Stimulated activated CD4-positive, alpha-beta T cell treated with anti-CD3 and anti-CD28 coated beads, Interleukin-4, amount 100 ng/mL, for 1 hour (primary cell): ENCODE data around the gene ZNF559.
"Not testable (repeated sequence)": the region's sequence is repeated elsewhere in the genome, so short reads cannot be mapped to it uniquely, and the experiment has no call there.

Experiments
- DNase-seq: peaks from one replicate; pipeline ENCODE4 v3.0.0-alpha.2; 2020

Gene ZNF559

GRCh38 chr19:9323919-9324583 lies at the start of gene ZNF559:
TSS of gene ZNF559 (plus strand) at chr19:9324179. CDS start at chr19:9338550, 14,371 bp downstream.
- DNase-seq, result peak; percentile 96

- DNase-seq, result peak; percentile 16
Observed at GRCh38 chr19:9283485-9283884, 40.5 kb upstream of the ZNF559 start.

GRCh38 chr19:9289231-9289884 lies 34.6 kb upstream of the ZNF559 start:
- no peak for DNase-seq

DNA sequence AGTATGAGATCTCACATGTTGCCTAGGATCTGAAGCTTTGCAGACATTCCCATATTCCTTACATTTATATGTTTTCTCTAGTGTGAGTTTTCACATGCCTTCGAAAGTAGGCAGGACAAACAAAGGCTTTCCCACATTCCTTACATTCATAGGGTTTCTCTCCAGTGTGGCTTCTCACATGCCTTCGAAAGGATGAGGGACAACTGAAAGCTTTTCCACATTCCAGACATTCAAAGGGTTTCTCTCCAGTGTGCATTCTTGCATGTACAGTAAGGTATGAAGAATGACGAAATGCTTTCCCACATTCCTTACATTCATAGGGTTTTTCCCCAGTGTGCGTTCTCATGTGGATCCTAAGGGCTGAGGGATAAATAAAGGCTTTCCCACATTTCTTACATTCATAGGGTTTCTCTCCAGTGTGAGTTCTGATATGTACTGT lies 28.5 kb upstream of the ZNF559 start:
- no peak for DNase-seq

GRCh38 chr19:9296336-9296735 lies 27.6 kb upstream of the ZNF559 start:
- no peak for DNase-seq

- no peak for DNase-seq
Observed at GRCh38 chr19:9306443-9306842, 17.5 kb upstream of the ZNF559 start.

DNA sequence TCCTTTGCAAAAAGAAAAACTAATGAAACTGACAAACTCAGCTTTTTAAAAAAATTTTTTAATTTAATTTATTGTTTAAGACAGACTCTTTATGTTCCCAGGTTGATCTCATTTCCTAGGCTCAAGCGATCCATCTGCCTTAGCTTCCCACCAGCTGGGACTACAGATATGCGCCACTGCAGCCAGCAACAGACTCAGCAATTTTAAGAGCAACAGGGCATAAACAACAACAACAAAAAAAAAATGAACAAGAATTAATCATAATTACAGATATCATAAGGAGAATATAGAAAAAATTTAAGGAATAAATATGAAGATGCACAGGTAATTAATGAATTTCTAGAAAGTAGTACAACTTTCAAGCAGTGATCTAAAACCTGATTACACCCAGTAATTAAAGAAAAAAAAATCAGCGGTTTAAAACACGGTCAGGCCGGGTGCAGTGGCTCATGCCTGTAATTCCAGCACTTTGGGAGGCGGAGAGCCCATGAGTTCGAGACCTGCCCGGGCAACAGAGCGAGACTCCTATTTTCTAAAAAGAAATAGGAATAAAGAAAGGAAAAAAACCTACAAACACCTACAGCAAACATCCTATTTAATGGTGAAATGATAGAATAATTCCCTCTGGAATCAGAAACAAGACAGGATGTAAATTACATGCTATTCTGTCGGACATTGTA lies 15.7 kb upstream of the ZNF559 start:
- DNase-seq, result no peak

GRCh38 chr19:9309139-9309973 lies 14.6 kb upstream of the ZNF559 start, which contains the start of gene ZNF699:
TSS of gene ZNF699 (minus strand) at chr19:9309838. CDS start at chr19:9305119, 4,719 bp downstream.
- peak; percentile 99 for DNase-seq

GRCh38 chr19:9309974-9310446 lies 14.0 kb upstream of the ZNF559 start:
- DNase-seq, result peak; percentile 83

- no peak for DNase-seq
Observed at GRCh38 chr19:9313756-9314155, 10.2 kb upstream of the ZNF559 start.

DNA sequence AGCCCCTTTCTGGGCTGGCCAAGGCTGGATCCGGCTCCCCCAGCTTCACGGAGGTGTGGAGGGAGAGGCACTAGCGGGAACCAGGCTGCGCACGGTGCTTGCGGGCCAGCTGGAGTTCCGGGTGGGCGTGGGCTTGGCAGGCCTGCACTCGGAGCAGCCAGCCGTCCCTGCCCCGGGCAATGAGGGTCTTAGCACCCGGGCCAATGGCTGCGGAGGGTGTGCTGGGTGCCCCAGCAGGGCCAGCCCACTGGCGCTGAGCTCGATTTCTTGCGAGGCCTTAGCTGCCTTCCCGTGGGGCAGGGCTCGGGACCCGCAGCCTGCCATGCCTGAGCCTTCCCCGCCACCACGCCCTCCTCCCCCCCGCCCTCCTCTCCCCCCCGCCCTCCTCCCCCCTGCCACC lies 2.6 kb upstream of the ZNF559 start:
- DNase-seq, result no peak

- not testable (repeated sequence) for DNase-seq
Observed at GRCh38 chr19:9321756-9322155, 2.2 kb upstream of the ZNF559 start.

GRCh38 chr19:9322201-9322600 lies 1.8 kb upstream of the ZNF559 start:
- DNase-seq, result not testable (repeated sequence)

- no peak for DNase-seq
Observed at GRCh38 chr19:9323557-9323918, 441 bp upstream of the ZNF559 start.

DNA sequence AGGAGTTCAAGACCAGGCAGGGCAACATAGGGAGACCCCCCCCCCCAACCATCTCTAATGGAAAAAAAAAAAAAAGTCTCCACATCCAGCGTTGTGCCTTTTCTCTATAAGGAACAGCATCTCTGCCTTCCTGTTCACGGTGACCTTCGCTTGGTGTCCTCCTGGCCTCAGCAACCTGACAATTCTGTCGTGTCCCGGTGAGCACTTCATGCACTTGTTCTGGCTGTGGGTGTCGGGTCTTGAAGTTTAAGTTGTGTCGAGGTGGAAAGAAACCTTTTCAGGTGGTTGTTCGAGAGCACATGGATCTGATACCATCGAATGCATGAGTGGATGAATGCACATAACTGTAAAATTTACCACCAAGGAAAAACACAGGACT lies 594 bp downstream of the ZNF559 start:
- DNase-seq, result no peak

DNA sequence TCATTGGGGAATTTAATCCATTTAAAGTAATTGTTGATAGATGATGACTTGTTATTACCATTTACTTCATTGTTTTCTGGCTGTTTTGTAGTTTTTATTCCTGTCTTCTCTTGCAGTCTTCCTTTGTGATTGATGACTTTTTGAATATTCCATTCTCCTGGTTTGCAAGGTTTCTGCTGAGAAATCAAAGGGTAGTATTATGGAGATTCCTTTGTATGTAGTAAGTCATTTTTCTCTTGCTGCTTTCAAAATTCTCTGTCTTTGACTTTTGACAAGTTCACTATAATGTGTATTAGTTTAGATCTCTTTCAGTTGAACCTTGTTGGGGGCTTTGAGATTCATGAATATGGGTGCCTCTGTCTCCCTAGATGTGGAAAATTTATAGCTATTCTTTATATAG lies 6.0 kb downstream of the ZNF559 start:
- DNase-seq, result no peak

- no peak for DNase-seq
Observed at GRCh38 chr19:9342610-9343304, 18.8 kb downstream of the ZNF559 start.

DNA sequence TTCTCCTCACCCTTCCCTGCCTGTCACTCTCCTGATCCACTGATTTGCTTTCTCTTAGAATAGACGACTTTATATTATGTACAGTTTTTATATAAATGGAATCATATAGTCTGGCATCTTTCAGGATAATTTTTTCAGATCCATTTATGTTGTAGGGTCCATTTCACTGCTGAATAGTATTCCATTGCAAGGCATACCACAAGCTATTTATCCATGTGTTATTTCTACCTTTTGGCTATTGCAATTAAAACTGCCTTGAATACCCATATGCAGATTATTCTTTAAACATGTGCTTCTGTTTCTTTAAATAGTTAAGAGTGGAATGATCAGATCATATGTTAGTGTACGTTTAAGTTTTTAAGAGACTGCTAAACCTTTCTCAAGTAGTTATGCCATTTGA lies 21.0 kb downstream of the ZNF559 start:
- no peak for DNase-seq

GRCh38 chr19:9348253-9348652 lies 24.3 kb downstream of the ZNF559 start:
- DNase-seq, result no peak

DNA sequence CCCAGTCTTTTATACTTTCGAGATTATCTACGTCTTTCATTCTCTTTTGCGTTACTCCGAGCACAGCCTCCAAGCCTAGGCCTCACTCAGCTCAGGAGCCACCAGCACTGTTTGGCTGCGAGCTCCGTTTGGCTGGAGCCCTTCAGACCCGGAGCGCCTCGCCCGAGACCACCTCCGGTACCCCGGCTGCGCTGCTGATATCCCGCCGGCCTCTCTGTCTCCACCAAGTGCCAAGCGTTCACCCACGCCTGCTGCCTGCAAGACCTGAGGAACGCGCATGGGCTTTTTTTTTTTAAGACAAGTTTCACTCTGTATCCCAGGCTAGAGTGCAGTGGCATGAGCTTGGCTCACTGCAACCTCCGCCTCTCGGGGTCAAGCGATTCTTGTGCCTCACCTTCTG lies 24.7 kb downstream of the ZNF559 start:
- DNase-seq, result no peak

GRCh38 chr19:9352505-9352904 lies 28.5 kb downstream of the ZNF559 start:
- DNase-seq, result no peak

DNA sequence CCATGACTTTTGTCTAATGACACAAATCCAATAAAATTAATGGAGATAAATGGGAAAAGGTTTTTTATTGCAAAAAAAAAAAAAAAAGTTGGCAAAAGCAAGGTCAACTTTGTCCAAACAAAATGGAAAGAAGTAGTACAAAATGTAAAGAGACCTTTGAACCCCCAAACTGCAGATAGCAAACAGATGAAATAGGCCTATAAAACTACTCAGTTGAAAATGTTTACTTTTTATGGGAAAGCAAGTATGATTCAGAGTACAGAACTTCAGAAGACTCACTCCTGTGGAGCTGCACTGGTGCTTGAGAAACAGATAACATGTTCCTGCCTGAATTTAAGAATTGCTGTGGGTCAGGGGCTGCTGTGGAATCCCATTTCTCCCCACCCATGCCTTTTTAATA lies 29.0 kb downstream of the ZNF559 start:
- DNase-seq, result no peak
